Measurements from ENCODE around the gene CAPN1.

Gene CAPN1

GRCh38 chr11:65204143-65204542 lies 22.4 kb downstream of the CAPN1 start:
- DNase-seq, result no peak

DNA sequence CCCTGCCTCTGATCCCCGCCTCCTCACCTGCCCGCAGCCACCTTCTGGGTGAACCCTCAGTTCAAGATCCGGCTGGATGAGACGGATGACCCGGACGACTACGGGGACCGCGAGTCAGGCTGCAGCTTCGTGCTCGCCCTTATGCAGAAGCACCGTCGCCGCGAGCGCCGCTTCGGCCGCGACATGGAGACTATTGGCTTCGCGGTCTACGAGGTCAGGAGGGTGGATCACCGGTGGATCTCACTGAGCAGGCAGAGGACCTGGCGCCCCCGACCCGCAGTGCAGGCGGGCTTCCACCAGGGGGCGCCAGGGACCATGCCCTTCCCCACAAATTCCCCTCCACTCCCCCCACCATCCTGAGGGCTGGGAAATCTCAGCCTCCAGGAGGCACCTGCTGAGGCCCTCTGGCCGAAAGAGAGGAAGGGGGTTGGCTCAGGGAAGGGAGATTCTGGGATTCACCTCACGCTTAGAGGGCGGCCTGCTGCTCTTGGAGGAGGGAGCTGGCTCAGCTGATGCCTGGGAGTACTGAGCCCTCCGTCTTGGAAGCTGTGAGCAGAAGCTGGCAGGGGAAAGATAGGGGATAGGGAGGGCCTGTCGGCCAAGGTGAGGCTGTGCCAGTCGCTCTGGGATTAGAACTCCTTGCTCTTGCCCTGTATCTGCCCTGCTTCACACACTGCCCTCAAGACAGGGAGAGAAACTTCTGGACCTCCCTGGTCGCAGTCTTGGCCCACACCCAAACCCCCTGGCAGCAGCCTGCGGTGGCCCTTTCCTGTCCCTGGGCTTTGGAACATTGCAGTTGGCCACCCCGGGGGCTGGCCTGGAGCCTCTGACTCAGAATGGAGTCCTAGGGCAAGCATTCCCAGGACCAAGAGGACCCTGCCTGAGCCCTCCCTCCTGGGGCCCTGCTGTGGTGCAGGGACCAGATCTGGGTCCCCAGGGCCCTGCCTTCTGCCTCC lies 23.2 kb downstream of the CAPN1 start:
- peak in 2 of 4 experiments; percentile 22 to 42 for DNase-seq

DNA sequence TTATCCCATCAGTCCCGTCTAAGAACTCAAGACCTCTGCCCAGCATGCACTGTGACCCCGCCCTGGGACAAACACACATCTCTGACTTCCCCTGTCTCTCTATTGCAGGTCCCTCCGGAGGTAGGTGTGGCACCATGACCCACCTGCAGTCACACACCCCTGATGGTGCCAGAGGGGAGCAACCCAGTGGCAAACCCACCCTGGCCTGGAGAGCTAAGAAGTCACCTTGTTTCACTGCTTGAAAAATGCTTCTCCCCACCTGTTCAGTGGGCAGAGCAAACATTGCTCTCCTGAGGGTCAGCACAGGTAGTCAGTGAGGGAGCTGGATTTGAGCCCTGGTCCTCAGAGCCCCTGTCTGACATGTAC lies 23.9 kb downstream of the CAPN1 start:
- DNase-seq, result no peak

DNA sequence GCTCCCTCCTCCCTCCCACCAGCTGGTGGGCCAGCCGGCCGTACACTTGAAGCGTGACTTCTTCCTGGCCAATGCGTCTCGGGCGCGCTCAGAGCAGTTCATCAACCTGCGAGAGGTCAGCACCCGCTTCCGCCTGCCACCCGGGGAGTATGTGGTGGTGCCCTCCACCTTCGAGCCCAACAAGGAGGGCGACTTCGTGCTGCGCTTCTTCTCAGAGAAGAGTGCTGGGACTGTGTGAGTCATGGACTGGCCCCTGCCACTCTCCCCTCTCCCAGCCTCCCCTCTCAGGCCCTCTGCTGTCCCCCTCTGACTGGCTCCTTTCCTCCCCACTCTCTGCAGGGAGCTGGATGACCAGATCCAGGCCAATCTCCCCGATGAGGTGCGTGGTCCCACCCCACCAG lies 24.7 kb downstream of the CAPN1 start:
- no peak for DNase-seq

GRCh38 chr11:65206901-65207300 lies 25.2 kb downstream of the CAPN1 start:
- DNase-seq, result no peak

DNA sequence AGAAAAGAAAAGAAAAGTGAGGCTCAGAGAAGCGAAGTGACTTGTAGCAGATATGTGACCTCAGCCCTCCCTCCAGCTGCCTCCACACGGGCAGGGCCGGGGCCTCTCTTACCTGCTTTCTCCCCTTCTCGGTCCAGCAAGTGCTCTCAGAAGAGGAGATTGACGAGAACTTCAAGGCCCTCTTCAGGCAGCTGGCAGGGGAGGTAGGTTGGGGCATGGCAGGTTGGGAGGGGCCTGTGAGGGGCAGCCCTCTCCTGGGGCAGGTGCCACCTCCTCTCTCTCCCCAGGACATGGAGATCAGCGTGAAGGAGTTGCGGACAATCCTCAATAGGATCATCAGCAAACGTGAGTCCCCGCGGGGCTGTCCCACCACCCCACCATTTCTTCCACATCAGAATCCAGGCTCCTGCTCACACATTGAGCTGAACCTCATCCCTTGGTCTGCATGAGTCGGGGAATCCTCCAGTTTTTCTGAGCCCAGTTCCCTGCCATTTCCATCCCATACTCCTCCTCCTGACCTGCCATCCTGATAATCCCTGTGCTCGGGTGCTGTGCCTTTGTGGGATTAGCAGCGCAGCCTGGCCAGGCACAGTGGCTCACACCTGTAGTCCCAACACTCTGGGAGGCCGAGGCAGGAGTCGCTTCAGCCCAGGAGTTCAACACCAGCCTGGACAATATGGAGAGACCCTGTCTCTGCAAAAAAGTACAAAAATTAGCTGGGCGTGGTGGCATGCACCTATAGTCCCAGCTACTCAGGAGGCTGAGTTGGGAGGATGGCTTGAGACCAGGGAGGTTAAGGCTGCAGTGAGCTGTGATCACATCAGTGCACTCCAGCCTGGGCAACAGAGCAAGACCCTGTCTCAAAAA lies 26.4 kb downstream of the CAPN1 start:
- no peak for DNase-seq

DNA sequence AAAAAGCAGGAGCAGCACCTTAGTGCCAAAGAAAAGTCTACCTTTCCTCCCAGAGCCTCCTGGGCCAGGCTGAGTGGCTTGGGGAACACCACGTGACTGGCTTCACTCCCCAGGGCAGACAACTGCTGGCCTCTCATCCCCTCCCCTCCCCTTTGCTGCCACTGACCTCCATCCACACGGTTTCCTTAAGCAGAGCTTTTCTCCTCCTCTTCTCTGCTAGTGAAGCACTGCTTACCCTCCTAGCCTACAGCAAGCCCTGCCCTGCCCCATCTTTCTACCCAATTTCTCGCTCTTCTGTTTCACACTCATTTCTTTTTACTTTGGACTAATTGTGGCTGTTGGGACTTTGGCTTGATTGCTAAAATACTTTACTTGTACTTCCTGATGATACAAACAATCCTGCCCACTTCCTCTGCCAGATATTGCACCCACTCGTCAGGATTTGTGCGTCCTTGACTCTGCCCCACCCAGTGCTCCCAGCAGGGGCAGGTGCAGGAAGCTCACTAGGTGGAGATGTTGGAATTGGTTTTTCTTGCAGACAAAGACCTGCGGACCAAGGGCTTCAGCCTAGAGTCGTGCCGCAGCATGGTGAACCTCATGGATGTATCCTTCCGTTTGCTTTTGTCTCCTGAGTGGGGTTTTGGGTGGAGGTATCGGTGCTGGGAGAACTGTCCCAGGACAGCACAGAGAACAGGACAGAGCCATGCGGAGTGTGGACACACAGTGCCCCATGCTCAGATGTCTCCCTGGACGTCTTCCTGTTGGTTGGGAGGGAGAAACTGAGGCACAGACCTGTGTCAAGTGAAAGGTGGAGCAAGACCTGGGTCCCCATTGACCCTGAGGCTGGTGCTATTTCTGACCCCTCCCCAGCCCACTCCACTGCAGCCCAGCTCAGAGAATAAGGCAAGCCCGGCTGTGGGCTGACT lies 27.3 kb downstream of the CAPN1 start:
- DNase-seq, result no peak

- DNase-seq, result no peak
Measured at GRCh38 chr11:65209711-65210360, 28.1 kb downstream of the CAPN1 start.

GRCh38 chr11:65210361-65210731 lies 28.6 kb downstream of the CAPN1 start:
- DNase-seq, result no peak

- no peak for DNase-seq
Measured at GRCh38 chr11:65210748-65211147, 29.0 kb downstream of the CAPN1 start.

DNA sequence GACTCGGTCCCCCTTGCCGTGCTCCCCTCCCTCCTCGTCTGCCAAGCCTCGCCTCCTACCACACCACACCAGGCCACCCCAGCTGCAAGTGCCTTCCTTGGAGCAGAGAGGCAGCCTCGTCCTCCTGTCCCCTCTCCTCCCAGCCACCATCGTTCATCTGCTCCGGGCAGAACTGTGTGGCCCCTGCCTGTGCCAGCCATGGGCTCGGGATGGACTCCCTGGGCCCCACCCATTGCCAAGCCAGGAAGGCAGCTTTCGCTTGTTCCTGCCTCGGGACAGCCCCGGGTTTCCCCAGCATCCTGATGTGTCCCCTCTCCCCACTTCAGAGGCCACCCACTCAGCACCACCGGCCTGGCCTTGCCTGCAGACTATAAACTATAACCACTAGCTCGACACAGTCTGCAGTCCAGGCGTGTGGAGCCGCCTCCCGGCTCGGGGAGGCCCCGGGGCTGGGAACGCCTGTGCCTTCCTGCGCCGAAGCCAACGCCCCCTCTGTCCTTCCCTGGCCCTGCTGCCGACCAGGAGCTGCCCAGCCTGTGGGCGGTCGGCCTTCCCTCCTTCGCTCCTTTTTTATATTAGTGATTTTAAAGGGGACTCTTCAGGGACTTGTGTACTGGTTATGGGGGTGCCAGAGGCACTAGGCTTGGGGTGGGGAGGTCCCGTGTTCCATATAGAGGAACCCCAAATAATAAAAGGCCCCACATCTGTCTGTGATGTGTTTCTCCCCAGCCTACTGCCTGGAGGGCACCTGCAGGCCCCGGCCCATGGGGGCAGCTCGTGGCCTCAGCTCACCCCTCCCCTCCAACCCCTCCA lies 29.8 kb downstream of the CAPN1 start:
- no peak for DNase-seq

- no peak for DNase-seq
Measured at GRCh38 chr11:65212226-65212801, 30.6 kb downstream of the CAPN1 start.

DNA sequence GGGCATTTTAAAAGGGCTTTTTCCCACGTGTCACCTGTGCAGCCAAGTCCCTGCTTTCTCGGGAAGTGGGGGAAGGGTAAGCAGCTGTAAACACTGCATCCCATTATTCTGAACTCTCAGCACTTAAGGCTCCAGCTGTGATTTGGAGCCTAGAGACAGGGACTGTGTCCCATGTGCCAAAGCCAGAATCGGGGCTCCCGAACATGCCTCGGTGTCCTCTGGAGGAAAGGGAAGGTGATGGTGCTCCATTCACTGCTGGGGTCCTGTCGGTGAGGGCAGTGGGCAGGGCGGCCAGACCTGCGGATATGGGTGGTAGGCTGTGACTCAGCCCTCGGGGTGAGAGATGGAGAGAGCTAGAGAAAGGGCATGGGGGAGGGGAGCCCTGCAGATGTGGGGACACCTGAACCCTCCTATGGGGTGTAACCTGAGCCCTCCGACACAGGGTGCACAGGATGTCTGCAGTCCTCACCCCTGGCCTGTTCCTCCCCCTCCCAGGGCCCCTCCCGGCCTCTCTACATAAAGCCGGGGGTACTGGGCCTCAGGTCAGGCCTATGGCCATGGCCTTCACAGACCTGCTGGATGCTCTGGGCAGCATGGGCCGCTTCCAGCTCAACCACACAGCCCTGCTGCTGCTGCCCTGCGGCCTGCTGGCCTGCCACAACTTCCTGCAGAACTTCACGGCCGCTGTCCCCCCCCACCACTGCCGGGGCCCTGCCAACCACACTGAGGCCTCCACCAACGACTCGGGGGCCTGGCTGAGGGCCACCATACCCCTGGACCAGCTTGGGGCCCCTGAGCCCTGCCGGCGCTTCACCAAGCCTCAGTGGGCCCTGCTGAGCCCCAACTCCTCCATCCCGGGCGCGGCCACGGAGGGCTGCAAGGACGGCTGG lies 31.8 kb downstream of the CAPN1 start:
- no peak for DNase-seq

- no peak for DNase-seq
Measured at GRCh38 chr11:65214212-65214845, 32.6 kb downstream of the CAPN1 start.

GRCh38 chr11:65215441-65216076 lies 33.8 kb downstream of the CAPN1 start:
- no peak for DNase-seq

- DNase-seq, result no peak
Measured at GRCh38 chr11:65216830-65217229, 35.1 kb downstream of the CAPN1 start.

- DNase-seq, result no peak
Measured at GRCh38 chr11:65217441-65218423, 36.0 kb downstream of the CAPN1 start.

GRCh38 chr11:65218446-65218845 lies 36.7 kb downstream of the CAPN1 start:
- DNase-seq, result no peak
